Karpas-422 (cell line): ENCODE data around the gene MANSC1. TPM values are rescaled to one million over a fixed set of nuclear protein-coding genes. Genes with fewer than 3 reads are reported as not detected.

Experiments used
- DNase-seq: peaks from one replicate; pipeline ENCODE4 v3.0.0-alpha.2; 2015
- H2AFZ ChIP-seq: fragments of 200-600 bp; sonication (generic); 2 replicates; pipeline ENCODE4 v1.6.1; 2014; ENCODE audit warnings: antibody characterized with exemption, low read length, mixed read lengths
- H3K27ac ChIP-seq: fragments of 200-600 bp; sonication (generic); 2 replicates; pipeline ENCODE4 v1.5.1; 2014; ENCODE audit warnings: mild to moderate bottlenecking, low read length, moderate library complexity
- H3K27me3 ChIP-seq: fragments of 200-600 bp; sonication (generic); 2 replicates; pipeline ENCODE4 v1.6.1; 2014; ENCODE audit warnings: low read length, mixed read lengths
- H3K36me3 ChIP-seq: fragments of 200-600 bp; sonication (generic); 2 replicates; pipeline ENCODE4 v1.6.1; 2014; ENCODE audit warnings: low read length, mixed read lengths; ENCODE audit not compliant: insufficient read depth
- H3K4me1 ChIP-seq: fragments of 200-600 bp; sonication (generic); 2 replicates; pipeline ENCODE4 v1.6.1; 2014; ENCODE audit warnings: mild to moderate bottlenecking, low read length, mixed read lengths
- H3K4me2 ChIP-seq: fragments of 200-600 bp; sonication (generic); 2 replicates; pipeline ENCODE4 v1.6.1; 2014; ENCODE audit warnings: low read length, low read depth, mild to moderate bottlenecking; ENCODE audit not compliant: poor library complexity, severe bottlenecking
- H3K4me3 ChIP-seq: fragments of 200-600 bp; sonication (generic); 2 replicates; pipeline ENCODE4 v1.5.1; 2014; ENCODE audit warnings: mild to moderate bottlenecking, antibody characterized with exemption, low read length, mixed read lengths
- H3K79me2 ChIP-seq: fragments of 200-600 bp; sonication (generic); 2 replicates; pipeline ENCODE4 v1.6.1; 2014; ENCODE audit warnings: mild to moderate bottlenecking, low read length, mixed read lengths
- H3K9ac ChIP-seq: fragments of 200-600 bp; sonication (generic); 2 replicates; pipeline ENCODE4 v1.6.0; 2014; ENCODE audit warnings: low read length
- H3K9me2 ChIP-seq: fragments of 200-600 bp; sonication (generic), shearing (Covaris generic); replicated peaks from 2 replicates; pipeline ENCODE4 v1.6.0; 2014; ENCODE audit warnings: mild to moderate bottlenecking, low read length, moderate library complexity; ENCODE audit not compliant: insufficient read depth
- H3K9me3 ChIP-seq: fragments of 300-700, 200-600 bp; sonication (generic); 2 replicates; pipeline ENCODE4 v1.6.1; 2014; ENCODE audit warnings: low read length, mixed read lengths
- H4K20me1 ChIP-seq: fragments of 200-600 bp; sonication (generic); 2 replicates; pipeline ENCODE4 v1.6.1; 2014; ENCODE audit warnings: mild to moderate bottlenecking, antibody characterized with exemption, low read length, low read depth; ENCODE audit not compliant: insufficient read depth
- total RNA-seq: library from RNA; depleted of rRNA; stranded (reverse); fragments of >200 nt; shearing (Covaris generic); gene quantifications from 2 replicates; pipeline ENCODE4 v1.2.3, GENCODE V29; 2014; ENCODE audit warnings: low replicate concordance

The MANSC1 gene
- total RNA-seq, 1 experiment from 2014 or later, result not detected

GRCh38 chr12:12367482-12367998 lies 17.5 kb upstream of the MANSC1 start:
- Histone ChIP-seq H3K9me2 (no peaks in the 10 kb centered on the region), H3K27ac (no peak overlapping the region), H3K36me3 (no peaks in the 10 kb centered on the region), H3K9me3 (no peaks in the 10 kb centered on the region), H2AFZ (no peak overlapping the region), H3K4me1 (peaks cover 16% of the 10 kb centered on the region), H3K79me2 (no peaks in the 10 kb centered on the region), H3K27me3 (no peaks in the 10 kb centered on the region), H3K4me3 (no peak overlapping the region), H3K4me2 (no peak overlapping the region), H4K20me1 (no peaks in the 10 kb centered on the region), H3K9ac (no peak overlapping the region)
- DNase-seq, result no peak

GRCh38 chr12:12366701-12367481 lies 16.8 kb upstream of the MANSC1 start:
- H3K27ac ChIP-seq, result peak overlapping the region; percentile 59; the same call in 1 of the 2 replicates
- no peaks in the 10 kb centered on the region for H3K36me3 ChIP-seq
- DNase-seq, result no peak
- H3K4me3 ChIP-seq, result no peak overlapping the region
- no peaks in the 10 kb centered on the region for H4K20me1 ChIP-seq
- peak overlapping the region; percentile 29 for H3K4me2 ChIP-seq
- no peaks in the 10 kb centered on the region for H3K9me2 ChIP-seq
- H3K9me3 ChIP-seq, result no peaks in the 10 kb centered on the region
- H3K79me2 ChIP-seq, result no peaks in the 10 kb centered on the region
- H2AFZ ChIP-seq, result no peak overlapping the region
- H3K4me1 ChIP-seq, result peaks cover 16% of the 10 kb centered on the region
- H3K9ac ChIP-seq, result no peak overlapping the region
- H3K27me3 ChIP-seq, result no peaks in the 10 kb centered on the region

- DNase-seq, result peak; percentile 59
- H3K79me2 ChIP-seq, result no peaks in the 10 kb centered on the region
Observed at GRCh38 chr12:12365931-12366431, 15.9 kb upstream of the MANSC1 start.

GRCh38 chr12:12365446-12365802 lies 15.4 kb upstream of the MANSC1 start:
- Histone ChIP-seq H3K36me3 (no peaks in the 10 kb centered on the region), H3K4me1 (peaks cover 16% of the 10 kb centered on the region), H3K4me2 (peak overlapping the region; percentile 29), H3K9me3 (no peaks in the 10 kb centered on the region), H3K27ac (peak overlapping the region; percentile 59; the same call in 1 of the 2 replicates), H2AFZ (no peak overlapping the region; the same call in 1 of the 2 replicates), H3K9me2 (no peaks in the 10 kb centered on the region), H3K4me3 (no peak overlapping the region), H3K79me2 (no peaks in the 10 kb centered on the region), H4K20me1 (no peaks in the 10 kb centered on the region), H3K9ac (no peak overlapping the region), H3K27me3 (no peaks in the 10 kb centered on the region)
- DNase-seq, result no peak

More at GRCh38 chr12:12365931-12366431, 15.9 kb upstream of the MANSC1 start:
- peak overlapping the region; percentile 29 for H3K4me2 ChIP-seq
- H3K27ac ChIP-seq, result peak overlapping the region; percentile 59
- no peak overlapping the region for H3K4me3 ChIP-seq
- no peaks in the 10 kb centered on the region for H3K27me3 ChIP-seq
- H3K36me3 ChIP-seq, result no peaks in the 10 kb centered on the region
- no peaks in the 10 kb centered on the region for H4K20me1 ChIP-seq
- no peaks in the 10 kb centered on the region for H3K9me2 ChIP-seq
- no peaks in the 10 kb centered on the region for H3K9me3 ChIP-seq
- H3K4me1 ChIP-seq, result peaks cover 16% of the 10 kb centered on the region
- no peak overlapping the region; the same call in 1 of the 2 replicates for H2AFZ ChIP-seq
- no peak overlapping the region; the same call in 1 of the 2 replicates for H3K9ac ChIP-seq

GRCh38 chr12:12364787-12365445 lies 14.9 kb upstream of the MANSC1 start:
- H3K4me2 ChIP-seq, result no peak overlapping the region
- no peaks in the 10 kb centered on the region for H3K36me3 ChIP-seq
- no peak overlapping the region for H3K4me3 ChIP-seq
- no peaks in the 10 kb centered on the region for H3K27me3 ChIP-seq
- no peaks in the 10 kb centered on the region for H3K9me3 ChIP-seq
- no peak overlapping the region for H2AFZ ChIP-seq
- H3K9me2 ChIP-seq, result no peaks in the 10 kb centered on the region
- peaks cover 16% of the 10 kb centered on the region for H3K4me1 ChIP-seq
- no peak overlapping the region for H3K9ac ChIP-seq
- no peaks in the 10 kb centered on the region for H4K20me1 ChIP-seq
- H3K27ac ChIP-seq, result no peak overlapping the region
- no peak for DNase-seq
- H3K79me2 ChIP-seq, result peaks cover 3% of the 10 kb centered on the region; the same call in 1 of the 2 replicates

- peaks cover 13% of the 10 kb centered on the region; the same call in 1 of the 2 replicates for H3K79me2 ChIP-seq
- peak overlapping the region; percentile 82 for H3K27ac ChIP-seq
- no peaks in the 10 kb centered on the region for H3K36me3 ChIP-seq
- no peaks in the 10 kb centered on the region; the same call in 1 of the 2 replicates for H4K20me1 ChIP-seq
- H3K9ac ChIP-seq, result peak overlapping the region; percentile 92
- H3K9me2 ChIP-seq, result no peaks in the 10 kb centered on the region
- H3K4me3 ChIP-seq, result peak overlapping the region; percentile 88
- H3K4me1 ChIP-seq, result peaks cover 20% of the 10 kb centered on the region
- H3K4me2 ChIP-seq, result peak overlapping the region; percentile 86
- H2AFZ ChIP-seq, result no peak overlapping the region
- peak; percentile 69 for DNase-seq
- H3K9me3 ChIP-seq, result no peaks in the 10 kb centered on the region
- no peaks in the 10 kb centered on the region for H3K27me3 ChIP-seq
Observed at GRCh38 chr12:12358528-12358927, 8.5 kb upstream of the MANSC1 start.

- Histone ChIP-seq H2AFZ (peak overlapping the region; percentile 6; the same call in 1 of the 2 replicates), H3K9ac (peak overlapping the region; percentile 92), H3K4me3 (peak overlapping the region; percentile 88), H3K27me3 (no peaks in the 10 kb centered on the region), H3K4me2 (peak overlapping the region; percentile 86), H3K36me3 (no peaks in the 10 kb centered on the region), H3K9me2 (no peaks in the 10 kb centered on the region), H3K79me2 (peaks cover 13% of the 10 kb centered on the region; the same call in 1 of the 2 replicates), H3K9me3 (no peaks in the 10 kb centered on the region), H3K27ac (peak overlapping the region; percentile 82), H3K4me1 (peaks cover 20% of the 10 kb centered on the region), H4K20me1 (no peaks in the 10 kb centered on the region; the same call in 1 of the 2 replicates)
- peak; percentile 87 for DNase-seq
Observed at GRCh38 chr12:12357719-12358461, 7.8 kb upstream of the MANSC1 start.
